HG03439 (cell line): ENCODE measurements around the gene S100B.
"Not testable (repeated sequence)": the region's sequence is repeated elsewhere in the genome, so short reads cannot be mapped to it uniquely, and the experiment has no call there.

ENCODE experiments used
- ATAC-seq: cut with Tn5 transposase; IDR thresholded peaks from one replicate; pipeline ENCODE4 v1.9.1; 2021; ENCODE audit warnings: mild to moderate bottlenecking, moderate library complexity; ENCODE audit not compliant: unreplicated experiment

Gene S100B

DNA sequence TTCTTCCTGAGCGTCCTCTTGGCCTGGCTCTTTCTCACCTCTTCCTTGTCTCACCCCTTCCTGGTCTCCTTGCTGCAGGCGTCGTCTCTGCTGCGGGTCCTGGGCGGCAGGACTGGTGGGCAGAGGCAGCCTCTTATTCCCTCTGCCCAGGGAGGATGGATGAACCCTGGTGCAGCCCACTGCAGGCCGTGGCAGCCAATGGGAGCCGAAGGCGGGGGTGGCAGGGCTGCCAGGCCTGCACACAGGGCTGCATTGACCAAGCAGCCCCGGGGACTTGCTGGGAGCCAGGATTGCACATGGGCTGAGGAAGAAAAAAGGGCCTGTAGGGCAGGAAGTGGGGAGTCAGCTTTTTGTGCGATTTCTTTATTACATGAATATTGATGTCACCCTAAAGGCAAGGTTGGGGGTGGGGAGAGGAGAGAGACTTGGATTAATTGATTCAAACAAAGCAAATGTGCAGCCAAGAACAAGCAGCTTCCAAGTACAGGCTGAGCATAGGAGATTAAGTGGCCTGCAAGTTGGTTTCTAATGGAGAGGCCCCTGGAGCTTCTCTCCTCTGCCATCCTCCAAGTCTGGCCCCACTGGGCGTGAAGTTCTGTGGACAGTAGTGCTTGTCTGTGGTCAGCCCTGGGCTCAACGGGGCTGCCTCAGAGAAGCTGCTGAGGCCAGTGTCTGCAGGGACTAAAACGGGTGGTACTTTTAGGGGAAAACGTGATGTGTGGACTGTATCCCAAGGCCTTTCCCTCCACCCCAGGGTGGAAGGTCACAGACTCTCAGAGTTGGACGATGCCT is at the start of gene S100B:
Gene S100B (minus strand): TSS at position 108 of the 792 bp plus-strand sequence. CDS start 2,667 bp downstream, outside the sequence.
- no peak for ATAC-seq

DNA sequence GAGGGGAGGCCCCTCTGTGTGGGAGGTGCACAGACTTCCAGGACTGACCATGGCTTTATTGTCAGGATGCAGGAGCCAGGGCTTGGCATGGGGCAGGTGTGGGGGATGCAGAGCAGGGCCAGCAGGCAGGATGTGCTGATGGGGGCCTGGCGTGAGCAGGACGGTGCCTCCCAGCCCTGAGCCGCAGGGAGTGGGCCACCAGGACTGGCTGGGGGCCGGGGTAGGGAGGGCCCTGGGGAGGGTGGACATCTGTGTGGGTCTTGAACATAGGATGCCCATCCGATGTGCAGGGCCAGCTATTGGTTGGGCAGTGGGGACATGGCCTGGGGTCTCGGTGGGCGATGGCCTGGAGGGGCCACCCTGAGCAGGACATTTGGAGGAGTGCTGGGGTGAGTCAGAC is 46.2 kb upstream of the S100B start:
- no peak for ATAC-seq

DNA sequence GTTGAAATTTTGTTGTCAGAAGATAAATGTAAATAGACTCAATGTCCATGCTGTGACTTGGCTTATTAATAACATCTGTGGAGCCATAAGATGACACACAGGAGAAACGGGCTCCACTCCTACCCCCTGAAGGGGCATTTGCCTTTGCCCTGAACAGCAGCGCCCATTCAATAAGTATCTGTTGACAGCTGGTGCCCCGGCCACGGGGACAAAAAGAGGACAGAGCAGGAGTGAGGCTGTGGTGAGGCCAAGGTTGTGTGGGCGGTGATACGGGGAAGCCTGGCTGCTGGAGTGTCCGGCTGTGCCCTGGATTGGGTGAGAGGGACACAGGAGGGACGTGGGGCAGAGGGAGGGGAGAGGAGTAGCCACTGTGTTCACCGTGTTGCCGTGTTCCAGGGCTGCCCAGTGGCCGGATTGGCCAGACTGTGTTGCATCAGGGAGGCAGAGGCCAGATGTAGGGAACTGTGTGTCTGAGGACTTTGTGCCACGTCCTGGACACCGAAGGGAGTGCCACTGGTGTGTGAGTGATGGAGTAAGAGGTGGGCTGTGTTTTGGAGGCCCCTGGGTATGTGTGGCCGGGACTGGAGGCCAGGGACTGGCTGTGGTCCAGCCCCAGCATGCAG is 45.7 kb upstream of the S100B start:
- no peak for ATAC-seq

DNA sequence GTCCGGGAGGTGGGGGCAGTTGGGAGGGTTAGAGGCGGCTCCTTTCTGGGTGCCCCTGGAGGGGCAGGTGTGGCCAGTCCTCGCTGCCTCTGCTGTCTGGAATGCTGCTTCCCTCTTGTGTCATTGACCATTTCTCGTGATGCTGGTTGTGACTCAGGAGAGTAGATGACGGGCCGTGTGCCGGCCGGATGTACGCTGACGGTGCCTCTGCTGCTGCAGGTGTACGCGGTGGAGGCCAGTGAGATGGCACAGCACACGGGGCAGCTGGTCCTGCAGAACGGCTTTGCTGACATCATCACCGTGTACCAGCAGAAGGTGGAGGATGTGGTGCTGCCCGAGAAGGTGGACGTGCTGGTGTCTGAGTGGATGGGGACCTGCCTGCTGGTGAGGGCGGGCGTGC is 44.5 kb upstream of the S100B start:
- ATAC-seq: no peak

DNA sequence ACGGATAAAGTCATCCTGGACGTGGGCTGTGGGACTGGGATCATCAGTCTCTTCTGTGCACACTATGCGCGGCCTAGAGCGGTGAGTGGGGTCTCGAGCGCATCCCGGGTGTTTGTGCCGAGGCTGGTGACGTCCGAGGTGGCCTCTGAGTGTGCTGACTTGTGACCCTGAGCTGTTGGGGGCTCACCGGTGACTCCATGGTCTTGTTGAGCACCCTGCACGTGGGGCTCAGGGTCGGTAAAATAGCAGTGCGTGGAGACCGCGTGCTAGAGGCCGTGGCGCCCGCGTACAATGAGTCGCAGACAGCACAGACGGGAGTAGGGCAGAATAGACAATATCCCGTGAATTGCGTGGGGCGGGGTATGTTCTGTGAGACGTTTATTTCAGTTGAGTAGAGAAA is 43.7 kb upstream of the S100B start:
- no peak for ATAC-seq

DNA sequence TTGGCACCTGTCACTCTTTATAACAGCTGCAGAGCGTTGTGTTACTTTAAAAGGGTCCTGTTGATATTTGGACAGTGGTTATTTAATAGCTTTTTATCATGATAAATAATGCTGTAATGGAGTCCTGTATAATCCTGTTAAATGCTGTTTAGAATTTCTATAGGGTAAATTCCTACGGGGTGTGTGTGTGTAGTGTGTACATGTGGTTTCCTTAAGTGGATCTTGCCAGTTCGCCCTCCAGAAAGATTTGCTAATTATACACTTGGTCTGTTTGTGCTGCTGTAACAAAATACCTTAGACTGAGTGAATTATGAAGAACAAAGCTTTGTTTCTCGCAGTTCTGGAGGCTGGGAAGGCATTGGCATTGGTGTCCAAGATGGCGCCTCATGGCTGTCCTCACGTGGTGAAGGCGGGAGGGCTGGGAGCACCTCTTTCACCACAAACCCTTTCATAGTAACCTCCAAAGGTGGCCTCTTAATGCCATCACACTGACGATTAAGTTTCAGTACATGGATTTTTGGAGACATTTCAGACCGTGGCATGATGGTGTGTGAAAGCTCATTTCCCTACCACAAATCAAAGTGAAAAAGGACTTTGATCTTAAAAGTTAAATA is 41.8 kb upstream of the S100B start:
- no peak for ATAC-seq

DNA sequence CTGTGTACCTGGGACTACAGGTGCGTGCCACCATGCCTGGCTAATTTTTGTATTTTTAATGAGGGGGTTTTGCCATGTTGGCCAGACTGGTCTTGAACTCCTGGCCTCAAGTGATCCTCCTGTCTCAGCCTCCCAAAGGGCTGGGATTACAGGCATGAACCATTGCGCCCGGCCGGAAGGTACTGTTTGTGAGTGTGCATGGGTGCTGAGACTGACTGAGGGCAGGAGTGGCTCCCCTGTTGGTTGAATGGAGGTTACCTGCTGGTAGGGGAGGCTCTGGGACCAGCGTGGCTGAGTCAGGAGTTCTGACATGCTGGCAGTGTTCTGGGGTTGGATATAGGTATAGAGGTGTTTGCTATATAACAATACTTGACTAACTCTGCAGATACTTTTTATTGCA is 41.0 kb upstream of the S100B start:
- ATAC-seq: no peak

DNA sequence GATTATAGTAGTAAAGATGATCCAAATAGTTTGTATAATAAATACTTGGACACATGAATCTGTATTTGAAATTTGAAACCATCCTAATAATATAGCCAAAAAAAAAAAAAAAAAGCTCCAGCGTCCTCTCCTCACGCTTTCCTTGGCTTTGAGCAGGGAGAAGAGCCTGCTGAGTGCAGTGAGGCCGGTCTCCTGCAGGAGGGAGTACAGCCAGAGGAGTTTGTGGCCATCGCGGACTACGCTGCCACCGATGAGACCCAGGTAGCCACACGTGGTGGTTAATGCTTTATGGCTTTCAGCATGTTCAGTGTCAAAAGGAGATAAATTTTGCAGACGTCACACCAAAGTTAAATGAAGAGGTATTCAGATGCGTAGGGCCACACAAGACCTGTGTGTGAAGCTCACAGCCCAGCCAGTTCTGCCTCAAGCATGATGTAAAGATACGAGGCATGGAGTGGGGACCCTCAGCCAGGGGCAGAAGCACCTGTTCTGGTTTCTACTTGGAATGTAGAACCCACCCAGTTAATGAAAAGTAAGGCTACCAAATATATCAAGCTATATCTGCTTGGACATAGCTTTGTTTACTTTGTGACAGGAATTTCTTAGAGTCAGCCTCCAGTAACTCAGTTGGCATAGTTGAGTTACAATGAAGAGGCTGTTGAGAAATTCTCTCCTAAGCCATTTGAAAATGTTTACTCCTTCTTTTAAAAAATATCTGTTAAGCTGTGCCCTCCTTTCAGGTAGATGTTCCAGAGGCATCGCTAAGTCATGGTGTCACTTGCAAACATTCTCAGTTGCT is 38.7 kb upstream of the S100B start:
- ATAC-seq: no peak

DNA sequence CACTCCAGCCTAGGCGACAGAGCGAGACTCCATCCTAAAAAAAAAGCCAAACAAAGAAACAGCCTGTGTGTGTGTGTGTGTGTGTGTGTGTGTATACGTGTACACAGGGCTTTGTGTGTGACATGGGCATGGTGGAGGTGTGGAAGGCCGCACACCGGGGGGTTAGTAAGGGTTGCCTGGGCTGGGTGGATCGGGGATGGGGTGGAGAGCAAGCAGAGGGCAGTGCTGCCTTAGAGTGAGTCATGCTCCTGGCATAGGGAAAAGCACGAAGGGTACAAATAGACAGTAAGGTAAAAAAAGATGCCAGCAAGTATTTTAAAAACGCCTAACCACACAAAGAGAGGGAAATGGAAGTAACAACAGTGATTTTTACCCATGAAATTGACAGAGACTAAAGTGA is 36.8 kb upstream of the S100B start:
- no peak for ATAC-seq

DNA sequence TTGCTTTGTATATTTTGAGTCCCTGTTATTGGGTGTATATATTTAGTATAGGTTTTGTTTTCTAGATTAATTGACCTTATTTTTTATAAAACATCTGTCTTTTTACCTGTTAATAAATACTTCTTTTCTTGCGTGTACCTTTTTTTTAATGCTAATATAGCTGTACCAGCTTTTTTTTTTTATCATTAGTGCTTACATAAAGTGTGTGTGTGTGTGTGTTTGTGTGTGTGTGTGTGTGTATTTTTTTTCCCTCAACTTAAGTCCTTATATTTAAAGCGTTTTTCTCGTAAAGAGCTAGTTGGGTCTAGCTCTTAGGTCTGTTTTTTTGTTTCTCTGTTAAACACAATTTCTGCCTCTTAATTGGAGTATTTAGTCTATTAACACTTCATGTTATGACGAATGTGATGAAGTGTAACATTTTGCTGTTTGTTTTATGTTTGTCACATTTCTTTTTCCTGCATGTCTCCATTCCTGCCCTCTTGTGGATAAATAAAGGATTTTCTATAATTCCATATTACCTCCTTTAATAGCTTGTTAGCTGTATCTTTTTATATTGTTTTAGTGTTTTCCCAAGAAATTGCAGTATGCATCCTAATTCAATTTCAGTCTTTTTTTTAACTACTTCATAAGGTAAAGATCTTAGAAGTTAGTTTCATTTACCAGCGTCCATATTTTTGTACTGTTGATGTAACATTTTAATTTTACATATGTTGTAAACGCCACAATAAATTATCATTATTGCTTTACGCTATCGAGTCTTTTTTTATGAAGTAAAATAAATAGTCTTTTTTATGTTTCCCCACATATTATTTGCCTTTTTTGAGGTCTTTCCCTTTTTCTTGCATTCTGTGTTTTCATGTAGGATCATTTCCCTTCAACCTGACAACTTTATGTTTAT is 34.9 kb upstream of the S100B start:
- no peak for ATAC-seq

DNA sequence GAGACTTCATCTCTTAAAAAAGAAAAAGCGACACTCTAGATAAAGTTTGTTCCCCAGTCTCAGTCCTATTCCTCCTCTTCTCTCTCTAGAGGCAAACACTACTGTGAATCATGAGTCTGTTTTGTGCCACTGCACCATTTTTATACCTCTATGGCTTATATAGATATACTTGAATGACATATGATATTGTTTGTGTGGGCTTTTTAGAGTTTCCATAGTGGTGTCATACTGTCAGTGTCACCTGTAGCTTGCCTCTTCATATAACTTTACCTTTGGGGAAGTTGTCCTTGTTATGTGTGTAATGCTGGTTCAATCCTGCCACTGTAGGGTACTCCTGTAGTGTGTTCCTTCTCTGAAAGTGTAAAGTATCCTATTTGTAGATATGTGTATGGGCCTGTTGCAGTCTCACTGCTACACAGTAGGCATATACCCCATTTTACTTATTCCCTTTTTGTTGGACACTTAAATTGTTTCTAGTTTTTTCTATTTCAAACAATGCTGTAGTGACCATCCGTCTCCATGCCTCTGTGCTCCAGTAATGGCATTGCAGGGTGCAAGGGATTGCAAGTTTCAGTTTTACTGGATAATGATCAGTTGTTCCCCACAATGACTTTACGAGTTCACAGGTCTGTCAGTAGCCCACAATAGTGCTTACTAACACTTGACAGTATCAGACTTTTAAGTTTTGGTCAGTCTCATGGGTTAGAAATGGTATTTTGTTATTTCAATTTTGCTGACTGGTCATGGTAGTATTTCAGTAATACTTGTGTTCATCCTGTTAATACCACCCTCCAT is 33.3 kb upstream of the S100B start:
- no peak for ATAC-seq

DNA sequence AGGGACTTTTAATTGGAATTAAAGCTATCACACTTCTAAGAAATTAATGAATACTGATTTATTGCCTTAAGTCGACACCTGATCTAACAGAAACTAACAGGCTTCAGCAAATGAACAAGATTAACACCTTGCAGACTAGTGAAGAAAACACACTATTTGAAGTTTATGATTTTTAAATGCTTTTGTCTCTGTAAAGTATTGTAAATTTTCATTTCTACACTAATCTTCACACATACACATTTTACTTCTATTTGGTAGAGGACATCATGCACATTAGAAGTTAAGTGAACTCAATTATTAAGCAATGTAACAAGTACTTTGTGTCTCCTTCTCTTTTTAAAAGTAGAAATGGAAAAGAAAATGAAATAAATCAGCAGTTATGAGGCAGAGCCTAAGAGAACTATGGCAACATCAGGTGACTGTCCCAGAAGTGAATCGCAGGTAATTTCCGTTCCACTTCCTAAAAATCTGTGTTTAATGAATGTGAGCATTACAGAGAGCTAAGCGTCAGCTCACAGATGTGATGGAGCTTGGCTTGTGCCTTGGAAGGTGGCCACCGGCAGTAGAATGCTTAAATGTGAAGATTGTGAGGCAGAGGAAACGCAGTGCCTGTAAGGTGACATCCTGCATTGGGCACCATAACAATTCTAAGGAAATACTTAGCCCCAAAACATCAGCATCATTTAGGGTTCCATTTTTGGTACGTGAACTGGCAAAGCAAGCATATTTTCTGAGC is 31.8 kb upstream of the S100B start:
- no peak for ATAC-seq

DNA sequence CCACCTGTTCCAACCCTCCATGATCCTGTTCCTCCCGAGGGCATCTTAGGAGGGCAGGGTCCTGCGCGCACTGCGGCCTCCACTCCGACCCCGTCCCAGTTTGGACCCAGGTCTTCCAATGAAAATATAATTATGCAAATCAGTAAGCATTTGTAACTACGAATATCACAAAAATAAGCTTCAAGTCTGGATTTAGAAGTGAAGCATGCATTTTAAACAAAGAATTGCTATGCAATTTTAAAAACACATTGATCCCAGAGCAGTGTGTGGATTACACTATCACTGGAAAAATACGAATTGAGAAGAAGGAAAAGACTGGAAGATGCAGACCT is 31.3 kb upstream of the S100B start:
- no peak for ATAC-seq

DNA sequence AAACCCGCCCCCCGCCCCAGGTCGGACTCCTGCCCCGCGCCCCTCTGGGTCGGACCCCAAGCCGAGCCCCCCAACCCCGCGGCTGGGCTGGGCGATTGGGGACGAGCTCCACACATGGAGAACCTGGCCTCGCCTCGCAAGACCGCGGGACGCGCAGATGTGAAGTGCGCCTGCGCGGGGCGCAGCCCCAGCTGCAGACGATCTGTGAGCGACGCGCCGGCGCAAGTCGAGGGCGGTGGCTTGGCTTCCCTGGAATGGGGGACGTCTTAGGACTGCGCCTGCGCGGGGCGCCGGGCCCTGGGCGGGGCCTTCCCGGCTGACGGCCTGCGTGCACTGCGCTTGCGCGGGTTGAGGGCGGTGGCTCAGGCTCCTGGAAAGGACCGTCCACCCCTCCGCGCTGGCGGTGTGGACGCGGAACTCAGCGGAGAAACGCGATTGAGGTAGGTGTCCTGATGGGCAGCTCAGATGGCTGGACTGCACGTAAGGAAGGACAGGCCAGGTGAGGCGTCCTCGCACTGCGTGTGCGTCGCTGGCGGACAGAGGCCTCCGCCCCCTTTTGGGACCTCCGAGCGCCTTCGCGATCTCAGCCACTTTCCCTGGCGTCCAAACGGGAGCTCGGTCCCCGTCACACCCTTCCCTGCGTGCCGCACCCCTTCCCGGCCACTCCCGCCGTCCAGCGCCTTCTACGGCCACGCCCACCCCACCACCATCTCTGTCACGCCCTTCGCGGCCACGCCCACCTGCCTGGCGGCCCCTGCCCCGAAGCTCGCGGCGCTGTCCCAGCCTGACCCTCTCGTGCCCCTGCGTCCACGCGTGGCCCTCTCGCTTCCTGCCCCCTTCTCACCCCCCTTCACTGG is 30.7 kb upstream of the S100B start, which contains the start of gene PRMT2:
Gene PRMT2 (plus strand): TSS at position 351 of the 857 bp plus-strand sequence. CDS start 1,278 bp downstream, outside the sequence.
- ATAC-seq: peak; percentile 93

DNA sequence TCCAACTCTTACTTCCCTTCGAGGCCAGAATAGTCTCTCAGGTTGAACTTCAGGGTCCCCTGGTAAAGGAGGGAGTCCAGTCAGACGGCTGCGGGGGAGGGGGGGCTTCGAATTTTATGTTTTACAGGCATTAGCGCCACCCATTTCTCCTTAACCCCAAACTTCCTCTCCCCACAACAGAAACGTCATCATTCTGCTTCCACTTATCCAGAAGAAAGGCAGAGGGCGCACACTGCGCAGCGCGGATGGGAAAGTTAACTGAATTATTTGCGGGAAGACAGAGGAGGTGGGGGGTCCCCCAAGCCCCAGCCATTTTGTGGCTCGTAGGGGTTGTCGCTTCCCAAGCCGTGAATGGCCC is 30.1 kb upstream of the S100B start:
- no peak for ATAC-seq

DNA sequence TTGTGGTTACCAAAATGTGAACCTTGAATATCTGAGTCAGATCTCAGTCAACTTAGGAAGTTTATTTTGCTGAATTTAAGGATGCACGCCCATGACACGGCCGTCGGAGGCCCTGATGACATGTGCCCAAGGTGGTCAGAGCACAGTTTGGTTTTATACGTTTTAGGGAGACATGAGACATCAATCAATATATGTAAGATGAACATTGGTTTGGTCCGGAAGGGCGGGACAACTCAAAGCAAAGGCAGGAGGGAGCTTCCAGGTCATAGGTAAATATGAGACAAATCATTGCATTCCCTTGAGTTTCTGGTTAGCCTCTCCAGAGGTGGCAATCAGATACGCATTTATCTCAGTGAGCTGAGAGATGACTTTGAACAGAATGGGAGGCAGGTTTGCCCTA is 29.5 kb upstream of the S100B start:
- ATAC-seq: no peak

DNA sequence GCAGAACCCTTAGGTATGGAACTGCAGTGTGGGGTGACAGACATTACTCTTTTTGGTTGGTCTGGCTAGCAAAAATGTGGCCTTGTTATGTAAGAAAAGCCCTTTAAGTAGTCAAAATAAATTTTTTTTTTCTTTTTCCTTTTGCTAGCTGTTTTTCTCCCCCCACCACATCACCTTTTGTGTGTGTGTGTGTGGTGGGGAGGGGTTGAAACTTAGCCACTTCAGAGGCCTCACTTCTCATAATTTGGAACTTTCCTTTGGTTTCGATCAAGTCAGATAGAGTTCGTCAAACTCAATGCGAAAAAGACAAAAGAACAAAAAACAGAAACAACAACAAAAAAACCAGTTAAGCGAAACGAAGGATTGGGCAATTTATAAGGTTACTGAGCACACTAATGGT is 28.7 kb upstream of the S100B start:
- no peak for ATAC-seq

DNA sequence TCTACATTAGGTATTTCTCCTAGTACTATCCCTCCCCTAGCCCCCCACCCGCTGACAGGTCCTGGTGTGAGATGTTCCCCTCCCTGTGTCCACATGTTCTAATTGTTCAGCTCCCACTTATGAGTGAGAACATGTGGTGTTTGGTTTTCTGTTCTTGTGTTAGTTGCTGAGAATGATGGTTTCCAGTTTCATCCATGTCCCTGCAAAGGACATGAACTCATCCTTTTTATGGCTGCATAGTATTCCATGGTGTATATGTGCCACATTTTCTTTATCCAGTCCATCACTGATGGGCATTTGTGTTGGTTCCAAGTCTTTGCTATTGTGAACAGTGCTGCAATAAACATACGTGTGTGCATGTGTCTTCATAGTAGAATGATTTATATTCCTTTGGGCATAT is 26.0 kb upstream of the S100B start:
- ATAC-seq: not testable (repeated sequence)
